SU-DHL-6 (cell line): Measurements from ENCODE around the gene PLEKHG3.

ENCODE experiments used
- CTCF ChIP-seq: fragments of 200-600 bp; sonication (generic); IDR thresholded peaks from one replicate; pipeline ENCODE4 v1.5.1; 2017; ENCODE audit warnings: antibody characterized with exemption, mild to moderate bottlenecking, low read length, moderate library complexity; ENCODE audit not compliant: insufficient read depth, poor library complexity, severe bottlenecking
- EZH2phosphoT487 ChIP-seq: fragments of 200-600 bp; sonication (generic), shearing (Covaris generic); conservative IDR thresholded peaks from 2 replicates; pipeline ENCODE4 v1.6.1; 2018; ENCODE audit warnings: mild to moderate bottlenecking, antibody characterized with exemption, low read length, moderate library complexity, mixed read lengths

GRCh38 chr14:64768401-64769095 is 64.3 kb downstream of the PLEKHG3 start:
- TF ChIP-seq CTCF: no peak
- TF ChIP-seq EZH2phosphoT487: no peak
